ENCODE data around the gene ISM1. TPM values are rescaled to one million over a fixed set of nuclear protein-coding genes. Genes with fewer than 3 reads are reported as not detected.

Gene ISM1
- polyA plus RNA-seq, 1 experiment = 0.25 TPM

- POLR2A ChIA-PET = interaction anchor here (1.0 kb wide), 1 partner anchor 221 kb away, joined by 3 read pairs; no protein-coding TSS in a partner anchor
- DNase-seq (ENCODE audit: low read depth) = no peak
- peak; percentile 76 for TF ChIP-seq CTCF (IDR thresholded peaks at IDR 0.05; ENCODE audit: insufficient read depth, low read depth, low read length)
- no peaks in the 10 kb centered on the region for H3K36me3 ChIP-seq (ENCODE audit: control insufficient read depth, insufficient read depth, low read length)
- H3K4me3 ChIP-seq (ENCODE audit: low read depth, low read length) = no peak overlapping the region
- CTCF ChIA-PET = interaction anchor here (0.6 to 4.2 kb wide), 26 partner anchors 9 to 1938 kb away, joined by 3 to 92 read pairs (median 3); no protein-coding TSS in a partner anchor
- H3K27me3 ChIP-seq (ENCODE audit: control insufficient read depth, insufficient read depth, low read length) = peaks cover 3% of the 10 kb centered on the region
Observed at GRCh38 chr20:13325033-13325432, 104.0 kb downstream of the ISM1 start.

DNA sequence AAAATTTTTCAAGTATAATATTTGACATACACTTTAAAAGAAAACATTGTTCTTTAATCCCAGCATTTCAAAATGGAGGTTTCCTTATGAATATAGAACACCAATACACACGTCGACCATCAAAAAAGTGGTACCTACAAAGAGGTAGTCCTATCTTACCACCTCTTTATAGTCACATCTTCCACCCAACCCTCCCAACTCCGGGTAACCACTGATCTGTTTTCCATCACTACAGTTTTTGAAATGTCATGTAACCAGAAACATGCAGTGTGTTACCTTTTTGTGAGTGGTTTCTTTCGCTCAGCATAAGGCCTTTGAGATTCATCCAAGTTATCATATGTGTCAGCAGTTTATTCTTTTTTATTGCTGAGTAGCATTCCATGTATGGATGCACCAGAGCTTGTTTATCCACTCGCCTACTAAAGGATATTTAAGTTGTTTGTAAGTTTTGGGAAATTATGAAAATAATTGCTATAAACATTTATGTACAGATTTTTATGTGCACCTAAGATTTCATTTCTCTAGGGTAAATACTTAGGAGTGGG is 104.8 kb downstream of the ISM1 start:
- H3K4me3 ChIP-seq (ENCODE audit: low read depth, low read length) = no peak overlapping the region
- H3K27me3 ChIP-seq (ENCODE audit: control insufficient read depth, insufficient read depth, low read length) = peaks cover 3% of the 10 kb centered on the region
- no peak for DNase-seq (ENCODE audit: low read depth)
- H3K36me3 ChIP-seq (ENCODE audit: control insufficient read depth, insufficient read depth, low read length) = no peaks in the 10 kb centered on the region
- ChIA-PET POLR2A (no interaction called here), CTCF (no interaction called here)
- TF ChIP-seq CTCF (IDR thresholded peaks at IDR 0.05; ENCODE audit: insufficient read depth, low read depth, low read length) = no peak

DNA sequence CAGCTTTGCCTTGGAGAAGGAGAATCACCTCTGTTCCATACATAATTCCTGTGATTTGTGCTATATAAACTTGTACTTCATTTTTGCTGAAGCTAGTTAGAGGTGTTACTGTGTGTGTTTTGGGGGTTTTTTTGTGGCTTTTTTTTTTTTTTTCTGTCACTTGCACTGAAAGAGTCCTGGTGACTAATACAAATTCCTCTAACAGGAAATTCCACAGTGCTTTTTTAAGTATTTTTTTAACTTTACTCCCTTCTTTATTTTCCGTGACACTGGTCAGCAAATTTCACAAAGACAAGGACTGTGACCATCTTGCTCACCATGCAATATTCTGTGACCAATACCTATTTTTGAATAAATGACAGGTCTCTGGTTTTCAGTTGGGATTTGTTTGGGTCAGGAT is 110.5 kb downstream of the ISM1 start:
- Histone ChIP-seq H3K27me3 (ENCODE audit: control insufficient read depth, insufficient read depth, low read length) (peaks cover 2% of the 10 kb centered on the region), H3K4me3 (ENCODE audit: low read depth, low read length) (no peak overlapping the region), H3K36me3 (ENCODE audit: control insufficient read depth, insufficient read depth, low read length) (no peaks in the 10 kb centered on the region)
- ChIA-PET CTCF (interaction anchor here (0.5 to 2.3 kb wide), 3 partner anchors 29 to 215 kb away, joined by 3 to 12 read pairs (median 5); no protein-coding TSS in a partner anchor), POLR2A (no interaction called here)
- DNase-seq (ENCODE audit: low read depth) = no peak
- TF ChIP-seq CTCF (IDR thresholded peaks at IDR 0.05; ENCODE audit: insufficient read depth, low read depth, low read length) = no peak

- no peak for TF ChIP-seq CTCF (IDR thresholded peaks at IDR 0.05; ENCODE audit: insufficient read depth, low read depth, low read length)
- Histone ChIP-seq H3K27me3 (ENCODE audit: control insufficient read depth, insufficient read depth, low read length) (peaks cover 2% of the 10 kb centered on the region), H3K4me3 (ENCODE audit: low read depth, low read length) (no peak overlapping the region), H3K36me3 (ENCODE audit: control insufficient read depth, insufficient read depth, low read length) (no peaks in the 10 kb centered on the region)
- DNase-seq (ENCODE audit: low read depth) = no peak
- CTCF ChIA-PET = no interaction called here
- POLR2A ChIA-PET = no interaction called here
Observed at GRCh38 chr20:13333036-13333435, 112.0 kb downstream of the ISM1 start.

GRCh38 chr20:13333793-13334192 is 112.7 kb downstream of the ISM1 start:
- Histone ChIP-seq H3K27me3 (ENCODE audit: control insufficient read depth, insufficient read depth, low read length) (peaks cover 2% of the 10 kb centered on the region), H3K36me3 (ENCODE audit: control insufficient read depth, insufficient read depth, low read length) (no peaks in the 10 kb centered on the region), H3K4me3 (ENCODE audit: low read depth, low read length) (no peak overlapping the region)
- no peak for TF ChIP-seq CTCF (IDR thresholded peaks at IDR 0.05; ENCODE audit: insufficient read depth, low read depth, low read length)
- no peak for DNase-seq (ENCODE audit: low read depth)
- ChIA-PET POLR2A (no interaction called here), CTCF (interaction anchor here (0.6 to 0.9 kb wide), 2 partner anchors 10 to 213 kb away, joined by 3 to 4 read pairs; no protein-coding TSS in a partner anchor)
